Sciatic nerve (tissue), 2 donors: ENCODE data around the gene CREB3L1. TPM values are rescaled to one million over a fixed set of nuclear protein-coding genes. Genes with fewer than 3 reads are reported as not detected.
A peak's percentile ranks its signal among the peaks of the same experiment; 100 is the strongest.

ENCODE experiments used
- ATAC-seq: fragments of 200-7000 bp; cut with Tn5 transposase; one replicate; pipeline ENCODE4 v1.9.1; 2020; ENCODE audit warnings: mild to moderate bottlenecking, moderate library complexity
- DNase-seq: peaks from one replicate; pipeline ENCODE4 v3.0.0-alpha.2; 2020; ENCODE audit warnings: low spot score
- intact Hi-C: fragments of 100-400 bp; cut with DNase I; formaldehyde crosslinking; loops from one replicate; pipeline ENCODE4 v1.14.2; 2022
- total RNA-seq: library from RNA; stranded (reverse); fragmentation: NEBNext Ultra II Directional; extraction: Animal tissue kit (Norgen Biotek cat#: 25700); gene quantifications from one replicate; pipeline ENCODE4 v1.2.1, GENCODE V29; 2021
- donor health status: DM: no; HTN: no; CAD: no.
- donor health status: DM: no; HTN: no; CAD: no.

CREB3L1 gene
- total RNA-seq, 1 donor from 2014 or later, result 20.8 TPM

- DNase-seq (no peak), ATAC-seq (no peak)
- intact Hi-C loops, result loop anchor here (5.0 to 10.0 kb wide), 2 partner anchors 741 to 1014 kb away; no protein-coding TSS in a partner anchor
These were observed 73.7 kb downstream of the CREB3L1 start for GRCh38 chr11:46351148-46351547.

- no peak for ATAC-seq
- intact Hi-C loops, result loop anchor here (5.0 to 10.0 kb wide), 2 partner anchors 741 to 1013 kb away; no protein-coding TSS in a partner anchor
These were observed 74.1 kb downstream of the CREB3L1 start for GRCh38 chr11:46351606-46352005.

GRCh38 chr11:46352063-46352841, 74.8 kb downstream of the CREB3L1 start:
- ATAC-seq (peak; percentile 44), DNase-seq (no peak)
- intact Hi-C loops, result loop anchor here (5.0 to 10.0 kb wide), 2 partner anchors 740 to 1013 kb away; no protein-coding TSS in a partner anchor

More at GRCh38 chr11:46351606-46352005, 74.1 kb downstream of the CREB3L1 start:
- DNase-seq, result no peak

GRCh38 chr11:46353698-46354097, 76.2 kb downstream of the CREB3L1 start:
- intact Hi-C loops, result loop anchor here (5.0 to 10.0 kb wide), 2 partner anchors 739 to 1011 kb away; no protein-coding TSS in a partner anchor
- ATAC-seq (no peak), DNase-seq (no peak)

- DNase-seq (no peak), ATAC-seq (no peak)
- intact Hi-C loops, result loop anchor here (10.0 kb wide), 1 partner anchor 1008 kb away; no protein-coding TSS in a partner anchor
These were observed 79.5 kb downstream of the CREB3L1 start for GRCh38 chr11:46356924-46357482.

- intact Hi-C loops, result loop anchor here (10.0 kb wide), 1 partner anchor 1007 kb away; no protein-coding TSS in a partner anchor
- DNase-seq (no peak), ATAC-seq (no peak)
These were observed 80.0 kb downstream of the CREB3L1 start for GRCh38 chr11:46357483-46357936.

GRCh38 chr11:46359953-46360352, 82.5 kb downstream of the CREB3L1 start:
- DNase-seq (no peak), ATAC-seq (no peak)
- intact Hi-C loops, result loop anchor here (10.0 kb wide), 1 partner anchor 1005 kb away; no protein-coding TSS in a partner anchor

GRCh38 chr11:46360878-46361277, 83.4 kb downstream of the CREB3L1 start:
- ATAC-seq, result no peak
- intact Hi-C loops, result no loop called here
- no peak for DNase-seq

- peak; percentile 83 for ATAC-seq
- no peak for DNase-seq
- intact Hi-C loops, result no loop called here
These were observed 84.1 kb downstream of the CREB3L1 start for GRCh38 chr11:46361283-46362155.

GRCh38 chr11:46362156-46363030, 84.9 kb downstream of the CREB3L1 start:
- intact Hi-C loops, result no loop called here
- DNase-seq (no peak), ATAC-seq (peak; percentile 1)

- intact Hi-C loops, result no loop called here
- peak; percentile 68 for ATAC-seq
- DNase-seq, result no peak
These were observed 85.6 kb downstream of the CREB3L1 start for GRCh38 chr11:46363031-46363407.

GRCh38 chr11:46363455-46364005, 86.1 kb downstream of the CREB3L1 start:
- no peak for DNase-seq
- intact Hi-C loops, result no loop called here
- peak; percentile 2 for ATAC-seq

GRCh38 chr11:46364056-46364455, 86.6 kb downstream of the CREB3L1 start:
- no peak for DNase-seq
- ATAC-seq, result no peak
- intact Hi-C loops, result no loop called here

- ATAC-seq, result no peak
- no peak for DNase-seq
- intact Hi-C loops, result no loop called here
These were observed 87.3 kb downstream of the CREB3L1 start for GRCh38 chr11:46364791-46365190.

- ATAC-seq (no peak), DNase-seq (no peak)
- intact Hi-C loops, result no loop called here
These were observed 88.8 kb downstream of the CREB3L1 start for GRCh38 chr11:46366260-46366659.

- no peak for ATAC-seq
- no peak for DNase-seq
- intact Hi-C loops, result no loop called here
These were observed 89.2 kb downstream of the CREB3L1 start for GRCh38 chr11:46366661-46367161.

- intact Hi-C loops, result no loop called here
- DNase-seq, result peak; percentile 88
- peak; percentile 84 for ATAC-seq
These were observed 89.9 kb downstream of the CREB3L1 start for GRCh38 chr11:46367244-46367915.
